ENCODE results near the gene C9orf152.

Gene C9orf152

GRCh38 chr9:110241858-110242321 is 33.9 kb upstream of the C9orf152 start:
- no peak for DNase-seq (ENCODE audit: low spot score)
- in situ Hi-C loops (cut with MboI; ENCODE audit: low pct_unique_long_range_greater_than_20kb, low sequenced_read_pairs, unreplicated experiment): no loop called here
- TF ChIP-seq CTCF (IDR thresholded peaks at IDR 0.05; ENCODE audit: extremely low read depth, insufficient read depth, missing control alignments): no peak

GRCh38 chr9:110241260-110241857 is 33.4 kb upstream of the C9orf152 start:
- DNase-seq (ENCODE audit: low spot score): no peak
- in situ Hi-C loops (cut with MboI; ENCODE audit: low pct_unique_long_range_greater_than_20kb, low sequenced_read_pairs, unreplicated experiment): no loop called here
- no peak for TF ChIP-seq CTCF (IDR thresholded peaks at IDR 0.05; ENCODE audit: extremely low read depth, insufficient read depth, missing control alignments)

- no peak for TF ChIP-seq CTCF (IDR thresholded peaks at IDR 0.05; ENCODE audit: extremely low read depth, insufficient read depth, missing control alignments)
- no peak for DNase-seq (ENCODE audit: low spot score)
- in situ Hi-C loops (cut with MboI; ENCODE audit: low pct_unique_long_range_greater_than_20kb, low sequenced_read_pairs, unreplicated experiment): no loop called here
These were observed 32.2 kb upstream of the C9orf152 start for GRCh38 chr9:110240198-110240597.

- no peak for TF ChIP-seq CTCF (IDR thresholded peaks at IDR 0.05; ENCODE audit: extremely low read depth, insufficient read depth, missing control alignments)
- in situ Hi-C loops (cut with MboI; ENCODE audit: low pct_unique_long_range_greater_than_20kb, low sequenced_read_pairs, unreplicated experiment): no loop called here
- DNase-seq (ENCODE audit: low spot score): no peak
These were observed 20.4 kb upstream of the C9orf152 start for GRCh38 chr9:110228321-110228720.

GRCh38 chr9:110224583-110224982 is 16.6 kb upstream of the C9orf152 start:
- in situ Hi-C loops (cut with MboI; ENCODE audit: low pct_unique_long_range_greater_than_20kb, low sequenced_read_pairs, unreplicated experiment): no loop called here
- TF ChIP-seq CTCF (IDR thresholded peaks at IDR 0.05; ENCODE audit: extremely low read depth, insufficient read depth, missing control alignments): no peak
- DNase-seq (ENCODE audit: low spot score): no peak

- in situ Hi-C loops (cut with MboI; ENCODE audit: low pct_unique_long_range_greater_than_20kb, low sequenced_read_pairs, unreplicated experiment): no loop called here
- DNase-seq (ENCODE audit: low spot score): no peak
- no peak for TF ChIP-seq CTCF (IDR thresholded peaks at IDR 0.05; ENCODE audit: extremely low read depth, insufficient read depth, missing control alignments)
These were observed 12.8 kb upstream of the C9orf152 start for GRCh38 chr9:110220809-110221208.

Measured in GM13977 (cell line).